Activated CD4-positive, alpha-beta T cell treated with anti-CD3 and anti-CD28 coated beads, Interleukin-2, amount 10 ng/mL, durations not matched to agents 24 days and 14 days (primary cell): ENCODE measurements around the gene PCDH12. TPM values are rescaled to one million over a fixed set of nuclear protein-coding genes. Genes with fewer than 3 reads are reported as not detected.
A peak's percentile ranks its signal among the peaks of the same experiment; 100 is the strongest.
"Not testable (repeated sequence)": the region's sequence is repeated elsewhere in the genome, so short reads cannot be mapped to it uniquely, and the experiment has no call there.

ENCODE experiments used
- DNase-seq: peaks from one replicate; pipeline ENCODE4 v3.0.0; 2022
- H3K27ac Mint-ChIP-seq: one replicate; pipeline ENCODE4 v1.8.0; 2022; ENCODE audit warnings: mild to moderate bottlenecking, mixed read lengths
- H3K27me3 Mint-ChIP-seq: one replicate; pipeline ENCODE4 v1.8.0; 2022; ENCODE audit warnings: mixed read lengths
- H3K36me3 Mint-ChIP-seq: one replicate; pipeline ENCODE4 v1.8.0; 2022; ENCODE audit warnings: low read depth, mild to moderate bottlenecking, mixed read lengths
- H3K4me1 Mint-ChIP-seq: one replicate; pipeline ENCODE4 v1.8.0; 2021; ENCODE audit warnings: mixed read lengths
- H3K4me3 Mint-ChIP-seq: one replicate; pipeline ENCODE4 v1.8.0; 2022; ENCODE audit warnings: mild to moderate bottlenecking, moderate library complexity, mixed read lengths
- H3K9me3 Mint-ChIP-seq: one replicate; pipeline ENCODE4 v1.8.0; 2021; ENCODE audit warnings: mixed read lengths
- intact Hi-C: fragments of 100-400 bp; cut with micrococcal nuclease; formaldehyde crosslinking; loops from one replicate; pipeline ENCODE4 v1.15.1; 2023
- total RNA-seq: library from RNA; stranded (reverse); gene quantifications from 2 replicates; pipeline ENCODE4 v1.2.3, GENCODE V29; 2022

The PCDH12 gene
- total RNA-seq, 1 donor from 2014 or later: 1.8 TPM

DNA sequence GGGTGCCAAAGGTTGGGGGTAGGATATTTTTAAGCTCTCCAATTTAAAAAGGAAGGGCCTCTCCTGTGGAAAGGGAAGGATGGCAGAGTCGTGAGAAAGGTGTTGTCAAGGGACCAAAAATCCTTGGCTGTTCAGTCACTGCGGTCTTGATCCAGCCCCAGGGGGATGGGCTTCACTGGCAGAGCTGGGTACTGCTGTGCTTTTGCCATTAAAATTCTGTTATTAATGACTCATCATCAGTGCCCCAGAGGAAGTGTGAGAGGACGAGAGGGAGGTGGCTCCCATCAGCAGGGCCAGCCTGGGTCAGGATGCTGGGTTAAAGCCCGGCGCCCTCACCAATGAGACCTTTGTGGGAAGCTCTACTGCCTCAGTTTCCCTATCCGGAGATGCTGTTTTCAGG is 16.7 kb downstream of the PCDH12 start:
- Mint-ChIP-seq H3K9me3 (no peaks in the 10 kb centered on the region), H3K36me3 (peaks cover 16% of the 10 kb centered on the region), H3K27me3 (no peaks in the 10 kb centered on the region), H3K27ac (peak overlapping the region; percentile 68), H3K4me1 (peaks cover 11% of the 10 kb centered on the region), H3K4me3 (no peak overlapping the region)
- intact Hi-C loops: no loop called here
- DNase-seq: no peak

DNA sequence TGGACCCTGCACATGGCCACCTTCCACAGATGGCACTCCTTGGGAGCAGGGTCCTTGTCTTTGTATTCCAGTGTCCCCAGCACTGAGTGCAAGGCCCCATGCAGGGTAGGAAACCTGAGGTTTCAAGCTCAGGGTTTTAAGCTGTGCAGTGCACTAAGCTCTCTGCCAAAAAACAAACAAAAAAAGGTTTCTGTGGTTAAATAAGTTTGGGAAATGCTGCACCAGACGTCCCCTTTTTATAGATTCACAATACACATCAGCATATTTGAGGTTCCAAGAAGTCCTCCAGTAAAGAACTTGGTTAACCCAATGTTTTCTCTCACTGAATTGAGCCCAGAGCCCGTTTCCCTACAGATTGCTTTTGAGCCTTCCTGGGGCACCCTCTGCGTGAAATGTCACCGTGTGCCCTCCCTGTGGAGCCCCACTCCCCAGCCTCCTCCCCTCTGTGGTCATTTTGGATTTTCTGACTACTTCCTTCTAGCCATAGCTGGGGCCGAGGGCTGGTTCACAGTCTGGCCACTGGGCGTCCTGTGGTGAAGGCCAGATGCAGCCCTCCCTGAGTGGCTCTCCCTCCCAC is 17.2 kb downstream of the PCDH12 start:
- H3K9me3 Mint-ChIP-seq: no peaks in the 10 kb centered on the region
- peaks cover 19% of the 10 kb centered on the region for H3K36me3 Mint-ChIP-seq
- H3K27ac Mint-ChIP-seq: peak overlapping the region; percentile 68
- H3K27me3 Mint-ChIP-seq: no peaks in the 10 kb centered on the region
- intact Hi-C loops: no loop called here
- peaks cover 11% of the 10 kb centered on the region for H3K4me1 Mint-ChIP-seq
- H3K4me3 Mint-ChIP-seq: no peak overlapping the region
- no peak for DNase-seq

DNA sequence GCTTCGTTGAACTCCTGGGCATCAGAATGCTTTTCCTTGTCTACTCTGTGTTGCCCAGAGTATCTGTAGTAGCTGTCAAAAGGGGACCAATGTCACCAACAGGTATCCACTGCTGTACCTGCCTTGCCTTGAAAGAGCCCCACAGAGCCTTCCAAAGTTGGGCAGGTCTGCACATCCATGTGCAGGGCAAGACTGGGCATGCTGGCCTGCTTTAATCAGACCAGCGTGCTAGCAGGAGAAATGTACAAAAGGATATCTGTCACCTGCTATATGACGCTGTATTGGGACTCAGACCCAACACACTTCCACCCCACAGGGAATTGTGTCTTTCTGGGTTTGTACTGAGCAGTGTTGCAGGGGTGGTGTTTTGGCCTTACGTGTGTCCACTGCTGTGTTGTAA is 22.5 kb downstream of the PCDH12 start:
- DNase-seq: no peak
- Mint-ChIP-seq H3K36me3 (peaks cover 50% of the 10 kb centered on the region), H3K4me1 (peaks cover 4% of the 10 kb centered on the region), H3K27ac (no peak overlapping the region), H3K9me3 (no peaks in the 10 kb centered on the region), H3K27me3 (no peaks in the 10 kb centered on the region), H3K4me3 (no peak overlapping the region)
- intact Hi-C loops: no loop called here

DNA sequence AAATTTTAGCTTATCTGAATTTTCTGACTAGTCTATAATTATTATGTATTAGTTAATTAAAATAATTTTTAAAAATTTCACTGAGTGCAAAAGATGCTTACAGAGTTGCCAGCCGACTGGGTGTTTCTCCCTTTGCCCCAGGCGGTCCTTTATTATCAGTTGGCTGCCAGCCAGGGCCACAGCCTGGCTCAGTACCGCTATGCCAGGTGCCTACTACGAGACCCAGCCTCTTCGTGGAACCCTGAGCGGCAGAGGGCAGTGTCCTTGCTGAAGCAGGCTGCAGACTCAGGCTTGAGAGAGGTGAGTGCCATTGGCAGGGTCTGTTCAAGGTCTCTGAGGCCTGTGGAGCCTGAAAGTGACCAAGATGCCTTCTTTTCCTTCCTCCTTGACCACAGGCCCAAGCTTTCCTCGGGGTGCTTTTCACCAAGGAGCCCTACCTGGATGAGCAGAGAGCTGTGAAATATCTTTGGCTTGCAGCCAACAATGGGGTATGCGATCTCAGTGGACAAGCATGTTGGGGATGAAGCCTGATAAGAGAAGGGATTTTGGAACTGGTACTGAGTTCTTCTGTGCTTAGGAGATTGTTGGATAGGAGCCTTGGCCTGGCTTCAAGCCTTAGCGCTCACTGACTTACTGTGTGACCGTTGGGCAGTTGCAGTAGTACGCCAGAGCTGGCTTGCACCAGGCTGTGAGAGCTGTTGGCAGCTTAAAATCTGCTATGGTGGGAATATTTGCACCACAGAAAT is 23.7 kb downstream of the PCDH12 start:
- Mint-ChIP-seq H3K27ac (no peak overlapping the region), H3K36me3 (peaks cover 57% of the 10 kb centered on the region), H3K27me3 (no peaks in the 10 kb centered on the region), H3K4me1 (no peaks in the 10 kb centered on the region), H3K9me3 (no peaks in the 10 kb centered on the region), H3K4me3 (no peak overlapping the region)
- intact Hi-C loops: no loop called here
- no peak for DNase-seq

DNA sequence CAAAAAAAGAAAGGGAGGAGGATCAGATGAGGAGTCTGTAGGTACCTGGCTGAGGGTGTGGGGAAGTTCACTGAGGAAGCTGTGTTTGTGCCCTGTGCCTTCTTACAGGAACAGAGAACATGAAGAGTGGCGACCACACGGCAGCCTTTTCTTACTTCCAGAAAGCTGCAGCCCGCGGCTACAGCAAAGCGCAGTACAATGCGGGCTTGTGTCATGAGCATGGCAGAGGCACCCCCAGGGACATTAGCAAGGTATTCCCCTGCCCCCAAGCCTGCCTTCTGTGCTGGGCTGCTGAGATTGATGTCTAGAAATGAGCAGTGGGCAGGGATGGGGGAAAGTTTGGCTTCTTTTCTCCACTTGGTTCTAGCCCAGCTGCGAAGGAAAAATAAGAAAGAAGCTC is 24.9 kb downstream of the PCDH12 start:
- Mint-ChIP-seq H3K27me3 (no peaks in the 10 kb centered on the region), H3K27ac (no peak overlapping the region), H3K4me1 (peaks cover 1% of the 10 kb centered on the region), H3K4me3 (no peak overlapping the region), H3K9me3 (no peaks in the 10 kb centered on the region), H3K36me3 (peaks cover 57% of the 10 kb centered on the region)
- intact Hi-C loops: no loop called here
- DNase-seq: no peak

DNA sequence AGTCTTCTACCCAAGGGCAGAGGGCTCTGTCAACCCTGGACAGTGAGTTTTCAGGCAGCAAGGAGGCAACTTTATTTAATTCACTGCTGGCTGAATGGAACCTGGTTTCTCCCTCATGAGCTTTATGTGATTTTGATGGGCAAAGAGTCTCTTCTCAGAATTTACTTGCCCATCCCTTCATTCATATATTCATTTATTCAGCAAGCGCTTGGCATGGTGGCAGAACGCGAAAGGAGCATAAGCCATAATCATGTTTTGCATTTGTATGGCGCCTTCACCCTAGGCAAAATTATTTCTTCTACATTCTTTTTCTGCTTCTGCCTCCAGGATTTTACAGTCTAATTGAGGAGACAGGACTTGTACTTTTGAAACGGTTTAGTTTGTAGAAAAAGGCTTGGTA is 26.3 kb downstream of the PCDH12 start:
- Mint-ChIP-seq H3K27ac (no peak overlapping the region), H3K4me3 (no peak overlapping the region), H3K36me3 (peaks cover 65% of the 10 kb centered on the region), H3K27me3 (no peaks in the 10 kb centered on the region), H3K9me3 (no peaks in the 10 kb centered on the region), H3K4me1 (peaks cover 13% of the 10 kb centered on the region)
- intact Hi-C loops: no loop called here
- no peak for DNase-seq

DNA sequence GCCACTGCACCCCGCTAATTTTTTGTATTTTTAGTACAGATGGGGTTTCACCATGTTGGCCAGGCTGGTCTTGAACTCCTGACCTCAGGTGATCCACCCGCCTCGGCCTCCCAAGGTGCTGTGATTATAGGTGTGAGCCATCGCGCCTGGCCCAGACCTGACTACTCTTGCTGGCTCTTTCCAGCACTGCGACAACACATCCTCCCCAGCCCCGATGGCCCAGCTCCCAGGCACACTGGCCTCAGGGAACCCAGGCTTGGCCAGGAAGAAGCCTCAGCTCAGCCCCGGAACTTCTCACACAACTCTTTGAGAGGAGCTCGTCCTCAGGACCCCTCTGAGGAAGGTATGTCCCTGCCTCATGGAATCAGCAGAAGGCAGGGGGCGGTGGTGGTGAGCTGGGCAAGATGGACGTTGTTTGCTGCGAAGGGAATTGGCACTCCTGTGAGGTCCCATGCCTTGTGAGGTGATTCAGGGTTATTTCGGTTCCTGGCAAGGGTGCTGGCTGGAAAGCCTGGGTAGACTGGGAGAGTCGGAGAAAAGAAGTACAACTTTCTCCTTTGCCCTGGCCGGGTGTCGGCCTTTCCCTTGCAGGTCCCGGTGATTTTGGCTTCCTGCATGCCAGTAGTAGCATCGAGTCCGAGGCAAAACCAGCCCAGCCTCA is 28.5 kb downstream of the PCDH12 start:
- no peak for DNase-seq
- intact Hi-C loops: no loop called here
- H3K4me1 Mint-ChIP-seq: peaks cover 20% of the 10 kb centered on the region
- no peaks in the 10 kb centered on the region for H3K27me3 Mint-ChIP-seq
- no peaks in the 10 kb centered on the region for H3K9me3 Mint-ChIP-seq
- peaks cover 64% of the 10 kb centered on the region for H3K36me3 Mint-ChIP-seq
- H3K4me3 Mint-ChIP-seq: no peak overlapping the region
- no peak overlapping the region for H3K27ac Mint-ChIP-seq

DNA sequence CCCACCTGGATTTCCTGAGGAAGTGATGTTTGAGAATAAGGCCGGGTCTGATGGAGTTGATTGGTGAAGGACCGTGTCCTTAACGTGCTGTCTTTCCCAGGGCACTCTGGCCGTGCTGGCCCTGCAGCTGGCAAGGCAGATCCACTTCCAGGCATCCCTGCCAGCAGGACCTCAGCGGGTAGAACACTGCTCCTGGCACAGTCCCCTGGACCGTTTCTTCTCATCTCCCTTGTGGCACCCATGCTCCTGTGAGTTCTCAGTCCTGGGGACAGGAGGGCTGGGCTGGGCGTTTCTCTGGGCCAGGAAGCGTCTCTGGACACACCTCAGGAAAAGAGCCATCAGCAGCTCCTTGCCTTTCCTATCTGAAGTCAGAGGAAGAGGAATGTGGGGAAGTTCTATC is 30.0 kb downstream of the PCDH12 start:
- peaks cover 26% of the 10 kb centered on the region for H3K4me1 Mint-ChIP-seq
- H3K4me3 Mint-ChIP-seq: no peak overlapping the region
- intact Hi-C loops: no loop called here
- no peaks in the 10 kb centered on the region for H3K9me3 Mint-ChIP-seq
- H3K27ac Mint-ChIP-seq: no peak overlapping the region
- H3K27me3 Mint-ChIP-seq: no peaks in the 10 kb centered on the region
- DNase-seq: no peak
- peaks cover 65% of the 10 kb centered on the region for H3K36me3 Mint-ChIP-seq

DNA sequence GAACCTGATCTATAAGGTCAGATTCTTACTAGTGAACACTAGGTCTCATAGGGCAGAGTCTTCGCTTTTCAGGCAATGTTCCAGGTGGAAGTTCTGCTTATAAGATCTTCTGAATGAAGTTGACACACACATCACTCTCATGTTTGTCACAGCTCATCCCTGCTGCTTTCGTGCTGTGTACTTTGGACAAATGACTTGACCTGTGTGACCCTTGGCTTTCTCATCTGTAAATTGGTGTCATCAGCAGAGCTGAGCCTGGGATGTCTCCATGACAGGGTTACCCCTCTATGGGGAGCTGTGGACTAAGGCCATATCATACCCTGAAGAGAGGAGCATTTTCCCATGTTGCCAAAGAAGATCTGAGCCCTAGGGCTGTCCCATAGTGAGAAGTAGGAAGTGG is 31.6 kb downstream of the PCDH12 start:
- intact Hi-C loops: no loop called here
- DNase-seq: no peak
- peaks cover 53% of the 10 kb centered on the region for H3K36me3 Mint-ChIP-seq
- no peak overlapping the region for H3K27ac Mint-ChIP-seq
- peaks cover 29% of the 10 kb centered on the region for H3K4me1 Mint-ChIP-seq
- H3K27me3 Mint-ChIP-seq: no peaks in the 10 kb centered on the region
- H3K4me3 Mint-ChIP-seq: no peak overlapping the region
- H3K9me3 Mint-ChIP-seq: no peaks in the 10 kb centered on the region

DNA sequence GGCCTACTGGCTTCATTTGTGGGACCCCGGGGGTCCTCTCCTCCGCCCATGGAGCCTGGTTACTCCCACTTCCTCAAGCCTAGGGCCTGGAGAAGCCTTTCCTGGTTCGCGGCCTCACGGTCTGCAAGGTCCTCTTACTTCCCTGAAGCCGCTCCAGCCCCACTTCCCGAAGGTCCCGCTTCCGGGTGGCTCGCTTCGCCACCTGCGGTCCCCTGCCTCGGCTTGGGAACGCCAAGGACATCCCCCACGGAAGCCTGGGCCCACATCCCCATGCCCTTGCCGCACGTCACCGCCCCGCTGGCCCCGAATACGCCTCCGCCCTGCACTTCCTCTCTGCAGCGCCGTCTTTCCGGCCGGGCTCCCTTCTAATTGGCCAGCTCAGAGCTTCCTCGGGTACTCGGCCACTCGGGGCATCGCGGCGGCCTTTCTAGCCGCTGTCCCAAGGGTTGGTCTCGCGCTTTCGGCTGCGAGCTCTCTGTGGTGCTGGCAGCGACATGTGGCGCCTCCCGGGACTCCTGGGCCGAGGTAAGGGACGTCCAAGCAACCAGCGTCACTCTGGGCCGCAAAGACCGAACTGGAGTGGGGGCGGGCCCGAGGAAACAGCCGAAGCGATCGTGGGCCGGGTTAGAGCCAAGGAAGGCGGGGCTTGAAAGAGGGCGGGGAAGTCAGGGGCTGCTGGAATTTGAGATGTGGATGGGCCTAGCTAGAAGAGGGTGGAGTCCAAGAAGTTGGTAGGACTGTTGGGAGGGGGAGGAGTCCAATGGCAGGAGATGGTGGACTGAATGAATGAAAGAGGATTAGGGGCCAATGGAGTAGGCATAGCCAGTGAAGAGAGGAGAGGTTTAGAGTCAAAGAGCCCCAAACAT is 34.3 kb downstream of the PCDH12 start, which contains the start of gene DELE1:
TSS of gene DELE1 (plus strand) at position 424 of the 866 bp plus-strand sequence. CDS start at position 495, 71 bp downstream.
- peak within 1 kb of the TSS; percentile 86 for H3K4me3 Mint-ChIP-seq
- H3K9me3 Mint-ChIP-seq: no peaks in the 10 kb centered on the region
- peak; percentile 97 for DNase-seq
- H3K27me3 Mint-ChIP-seq: no peaks in the 10 kb centered on the region
- H3K4me1 Mint-ChIP-seq: peaks cover 31% of the 10 kb centered on the region
- H3K27ac Mint-ChIP-seq: peak within 1 kb of the TSS; percentile 87
- intact Hi-C loops: loop anchor here (1.0 to 5.0 kb wide), 6 partner anchors 37 to 359 kb away; partner anchors contain the start of genes GNPDA1, PCDH1 and RNF14
- peaks cover 31% of the 10 kb centered on the region for H3K36me3 Mint-ChIP-seq

DNA sequence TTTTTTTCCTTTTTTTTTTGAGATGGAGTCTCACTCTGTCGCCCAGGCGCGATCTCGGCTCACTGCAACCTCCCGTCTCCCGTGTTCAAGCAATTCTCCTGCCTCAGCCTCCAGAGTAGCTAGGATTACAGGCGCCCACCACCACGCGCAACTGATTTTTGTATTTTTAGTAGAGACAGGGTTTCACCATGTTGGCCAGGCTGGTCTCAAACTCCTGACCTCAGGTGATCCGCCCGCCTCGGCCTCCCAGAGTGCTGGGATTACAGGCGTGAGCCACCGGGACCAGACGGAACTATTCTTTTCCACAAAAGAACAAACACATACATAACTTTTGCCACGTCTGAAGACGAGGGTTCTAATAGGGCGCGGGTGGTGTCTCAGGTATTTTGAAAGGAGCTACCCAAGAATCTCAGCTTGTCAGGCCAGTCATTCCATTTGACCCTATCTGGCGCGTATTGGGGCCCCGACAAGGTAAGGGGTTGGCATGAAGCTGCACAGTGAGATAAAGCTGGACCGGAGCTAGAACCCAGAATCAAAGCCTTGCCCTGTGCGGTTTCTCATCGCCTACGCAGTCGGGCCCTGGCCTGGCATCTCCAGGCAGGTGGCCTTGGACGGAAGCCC is 35.1 kb downstream of the PCDH12 start:
- H3K36me3 Mint-ChIP-seq: peaks cover 26% of the 10 kb centered on the region
- H3K9me3 Mint-ChIP-seq, DNase-seq, H3K27me3 Mint-ChIP-seq: not testable (repeated sequence)
- intact Hi-C loops: loop anchor here (2.0 to 5.0 kb wide), 3 partner anchors 44 to 230 kb away; partner anchors contain the start of genes GNPDA1 and PCDH1
- H3K27ac Mint-ChIP-seq: peak overlapping the region; percentile 87
- peak overlapping the region; percentile 86 for H3K4me3 Mint-ChIP-seq
- H3K4me1 Mint-ChIP-seq: peaks cover 28% of the 10 kb centered on the region

DNA sequence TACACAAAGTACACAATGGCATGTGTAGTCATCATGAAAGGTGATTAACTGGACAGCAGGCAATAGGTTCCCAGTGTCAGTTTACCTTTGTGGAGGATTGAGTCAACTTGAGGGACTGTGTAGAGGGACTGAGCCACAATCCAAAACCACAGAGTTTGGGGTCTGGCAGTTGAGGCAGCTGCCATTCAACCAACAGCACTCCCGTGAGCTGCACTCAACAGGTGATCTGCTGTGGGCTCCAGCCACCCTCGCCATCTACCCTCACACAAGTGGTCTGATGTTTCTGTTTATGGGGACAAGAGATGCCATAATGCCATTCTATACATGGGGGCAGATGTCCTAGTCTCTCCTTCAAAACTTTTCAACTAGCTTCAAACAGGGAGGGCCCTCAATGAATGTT is 37.2 kb downstream of the PCDH12 start:
- no peaks in the 10 kb centered on the region for H3K9me3 Mint-ChIP-seq
- no peak for DNase-seq
- no peak overlapping the region for H3K27ac Mint-ChIP-seq
- peaks cover 15% of the 10 kb centered on the region for H3K4me1 Mint-ChIP-seq
- H3K27me3 Mint-ChIP-seq: peaks cover 14% of the 10 kb centered on the region
- H3K4me3 Mint-ChIP-seq: no peak overlapping the region
- intact Hi-C loops: loop anchor here (5.0 kb wide), 1 partner anchor 92 kb away; the partner anchor contains the start of gene GNPDA1
- H3K36me3 Mint-ChIP-seq: peaks cover 11% of the 10 kb centered on the region
